ENCODE data around the gene CCDC154.

GRCh38 chr16:1401758-1402154, 42.6 kb downstream of the CCDC154 start:
- 0 out of 2 replicates have a peak, but pooled peaks have one; percentile 5 for TF ChIP-seq CTCF (conservative IDR thresholded peaks at IDR 0.05; ENCODE audit: low read length)
- no peak for TF ChIP-seq EZH2phosphoT487 (IDR thresholded peaks at IDR 0.05; ENCODE audit: borderline replicate concordance, low read depth, low read length)
